ENCODE measurements around the gene SLC43A1. TPM values are rescaled to one million over a fixed set of nuclear protein-coding genes. Genes with fewer than 3 reads are reported as not detected.

SLC43A1 gene
- total RNA-seq, 1 donor from 2014 or later = 19.0 TPM

DNA sequence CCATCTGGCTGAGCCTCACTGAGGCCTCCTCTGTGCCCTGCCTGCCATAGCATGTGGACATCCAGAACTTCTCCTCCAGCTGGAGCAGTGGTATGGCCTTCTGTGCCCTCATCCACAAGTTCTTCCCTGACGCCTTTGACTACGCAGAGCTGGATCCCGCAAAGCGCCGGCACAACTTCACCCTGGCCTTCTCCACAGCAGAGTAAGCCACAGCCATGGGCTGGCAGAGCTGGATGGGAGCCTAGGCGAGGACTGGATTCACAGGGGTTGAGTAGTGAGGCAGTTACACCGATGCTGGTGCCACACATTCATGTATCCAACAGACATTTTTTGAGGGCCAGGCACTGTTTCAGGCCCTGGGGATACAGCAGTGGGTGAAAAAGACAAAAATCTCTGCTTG lies 30.9 kb upstream of the SLC43A1 start:
- TF ChIP-seq CTCF (conservative IDR thresholded peaks at IDR 0.05) = no peak
- DNase-seq (ENCODE audit: extremely low spot score, unreplicated experiment) = no peak
- Mint-ChIP-seq H3K4me1 (ENCODE audit: unreplicated experiment) (peaks cover 9% of the 10 kb centered on the region), H3K9me3 (no peaks in the 10 kb centered on the region), H3K4me3 (no peak overlapping the region), H3K27ac (no peak overlapping the region), H3K27me3 (peaks cover 4% of the 10 kb centered on the region), H3K36me3 (no peaks in the 10 kb centered on the region)

DNA sequence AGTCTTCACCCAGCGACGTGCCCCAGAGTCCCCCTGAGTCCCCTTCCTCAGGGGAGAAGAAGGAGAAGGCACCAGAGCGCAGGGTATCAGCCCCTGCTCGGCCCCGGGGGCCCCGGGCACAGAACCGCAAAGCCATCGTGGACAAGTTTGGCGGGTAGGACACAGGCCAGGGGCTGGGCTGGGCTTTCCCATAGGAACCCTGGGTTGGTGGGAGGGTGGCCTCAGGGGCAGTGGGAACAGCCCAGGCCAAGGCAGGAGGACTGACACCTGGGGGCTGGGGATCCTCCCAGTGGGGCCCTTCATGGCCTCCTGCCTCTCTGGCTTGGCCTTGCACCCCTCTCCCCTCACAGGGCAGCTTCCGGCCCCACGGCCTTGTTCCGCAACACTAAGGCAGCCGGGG lies 30.4 kb upstream of the SLC43A1 start:
- Mint-ChIP-seq H3K36me3 (no peaks in the 10 kb centered on the region), H3K4me1 (ENCODE audit: unreplicated experiment) (peaks cover 9% of the 10 kb centered on the region), H3K27me3 (peaks cover 4% of the 10 kb centered on the region), H3K27ac (no peak overlapping the region), H3K9me3 (no peaks in the 10 kb centered on the region), H3K4me3 (no peak overlapping the region)
- TF ChIP-seq CTCF (conservative IDR thresholded peaks at IDR 0.05) = no peak
- no peak for DNase-seq (ENCODE audit: extremely low spot score, unreplicated experiment)

DNA sequence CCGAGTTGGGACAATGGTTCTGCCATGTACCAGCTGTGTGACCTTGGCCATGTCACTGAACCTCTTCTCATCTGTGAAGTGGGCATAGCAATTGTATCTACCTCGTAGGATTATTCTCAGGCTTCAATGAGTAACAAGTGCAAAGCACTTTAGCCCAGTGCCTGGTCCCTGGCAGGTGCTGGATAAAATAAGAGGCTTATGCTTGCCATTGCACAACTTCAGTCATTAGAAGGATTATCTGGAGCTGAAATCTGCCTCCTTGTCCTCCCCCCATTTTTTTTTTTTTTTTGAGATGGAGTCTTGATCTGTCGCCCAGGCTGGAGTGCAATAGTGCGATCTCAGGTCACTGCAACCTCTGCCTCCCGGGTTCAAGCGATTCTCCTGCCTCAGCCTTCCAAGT lies 29.1 kb upstream of the SLC43A1 start:
- H3K4me1 Mint-ChIP-seq (ENCODE audit: unreplicated experiment) = peaks cover 9% of the 10 kb centered on the region
- no peak overlapping the region for H3K4me3 Mint-ChIP-seq
- no peak for TF ChIP-seq CTCF (conservative IDR thresholded peaks at IDR 0.05)
- H3K9me3 Mint-ChIP-seq = no peaks in the 10 kb centered on the region
- DNase-seq (ENCODE audit: extremely low spot score, unreplicated experiment) = no peak
- H3K36me3 Mint-ChIP-seq = no peaks in the 10 kb centered on the region
- peaks cover 4% of the 10 kb centered on the region for H3K27me3 Mint-ChIP-seq
- no peak overlapping the region for H3K27ac Mint-ChIP-seq

GRCh38 chr11:57543593-57543992 lies 28.1 kb upstream of the SLC43A1 start:
- H3K27me3 Mint-ChIP-seq = peaks cover 4% of the 10 kb centered on the region
- H3K36me3 Mint-ChIP-seq = no peaks in the 10 kb centered on the region
- DNase-seq (ENCODE audit: extremely low spot score, unreplicated experiment) = no peak
- H3K4me3 Mint-ChIP-seq = no peak overlapping the region
- H3K9me3 Mint-ChIP-seq = no peaks in the 10 kb centered on the region
- H3K27ac Mint-ChIP-seq = no peak overlapping the region
- no peak for TF ChIP-seq CTCF (conservative IDR thresholded peaks at IDR 0.05)
- peaks cover 9% of the 10 kb centered on the region for H3K4me1 Mint-ChIP-seq (ENCODE audit: unreplicated experiment)

- H3K4me3 Mint-ChIP-seq = no peak overlapping the region
- no peak for DNase-seq (ENCODE audit: extremely low spot score, unreplicated experiment)
- no peaks in the 10 kb centered on the region for H3K9me3 Mint-ChIP-seq
- no peak for TF ChIP-seq CTCF (conservative IDR thresholded peaks at IDR 0.05)
- no peaks in the 10 kb centered on the region for H3K36me3 Mint-ChIP-seq
- peaks cover 9% of the 10 kb centered on the region for H3K4me1 Mint-ChIP-seq (ENCODE audit: unreplicated experiment)
- H3K27me3 Mint-ChIP-seq = peaks cover 4% of the 10 kb centered on the region
- H3K27ac Mint-ChIP-seq = no peak overlapping the region
These were observed 27.1 kb upstream of the SLC43A1 start for GRCh38 chr11:57542582-57542981.

GRCh38 chr11:57541169-57541568 lies 25.7 kb upstream of the SLC43A1 start:
- Mint-ChIP-seq H3K4me1 (ENCODE audit: unreplicated experiment) (peaks cover 9% of the 10 kb centered on the region), H3K36me3 (no peaks in the 10 kb centered on the region), H3K27me3 (peaks cover 7% of the 10 kb centered on the region), H3K4me3 (no peak overlapping the region), H3K27ac (no peak overlapping the region), H3K9me3 (no peaks in the 10 kb centered on the region)
- no peak for DNase-seq (ENCODE audit: extremely low spot score, unreplicated experiment)
- no peak for TF ChIP-seq CTCF (conservative IDR thresholded peaks at IDR 0.05)

All from type B pancreatic cell (in vitro differentiated cells).